Body of pancreas (tissue), 4 donors: Measurements from ENCODE around the gene ITGB1BP1.

ENCODE experiments used
- POLR2A ChIP-seq, 3 donors: fragments of 450-650 bp; IDR thresholded peaks; one replicate each; pipeline ENCODE4 v1.6.1; 2016; ENCODE audit warnings: antibody characterized with exemption in 3 of 3, mild to moderate bottlenecking in 2 of 3
- TF ChIP-seq, protein P1 (sequence below), 7 experiments: fragments of 450-650 bp in 4 of 7; fragments of 200-600 bp in 3 of 7; sonication (generic) in 3 of 7; IDR thresholded peaks; one replicate each; pipeline ENCODE4 v1.5.1; 2016 to 2019; ENCODE audit warnings: antibody characterized with exemption in 7 of 7

DNA sequence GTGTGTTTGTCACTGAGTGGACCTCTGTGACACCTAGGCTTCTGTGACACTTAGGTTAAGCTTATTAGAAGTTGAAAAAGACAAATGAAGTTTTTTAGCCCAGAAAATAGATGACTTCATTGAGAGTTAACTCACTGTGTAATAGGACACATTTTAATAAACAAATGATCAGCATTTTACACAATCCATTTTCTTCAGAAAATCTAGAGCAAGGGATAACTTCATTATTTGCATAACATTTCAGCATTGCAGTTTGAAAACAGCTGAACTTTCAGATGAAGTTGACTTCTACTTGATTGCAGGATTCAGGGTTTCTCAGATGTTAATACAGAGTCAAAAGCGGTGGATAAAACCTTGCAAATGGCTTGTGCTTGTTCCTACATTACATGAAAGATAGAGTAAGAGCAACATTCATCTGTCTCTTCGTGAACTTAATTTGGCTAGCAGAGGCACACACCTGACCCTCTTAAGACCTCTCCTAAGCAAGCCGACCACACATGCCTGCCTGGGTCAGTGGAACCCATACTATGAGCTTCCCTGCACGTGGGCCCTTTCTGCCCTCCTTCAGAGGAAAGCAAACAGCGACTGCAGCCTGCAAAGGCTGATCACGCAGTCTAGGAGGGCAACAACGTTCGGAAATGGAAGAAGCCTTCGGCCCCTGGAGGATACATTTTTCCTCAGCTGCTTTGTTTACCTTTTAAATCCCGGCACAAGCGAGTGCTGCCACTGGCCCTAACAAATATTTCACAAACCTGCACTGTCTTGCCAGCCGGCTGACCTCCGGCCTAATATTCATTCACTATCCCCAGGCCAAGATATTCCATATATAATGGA lies 16.6 kb downstream of the ITGB1BP1 start:
- TF ChIP-seq, protein P1, sequence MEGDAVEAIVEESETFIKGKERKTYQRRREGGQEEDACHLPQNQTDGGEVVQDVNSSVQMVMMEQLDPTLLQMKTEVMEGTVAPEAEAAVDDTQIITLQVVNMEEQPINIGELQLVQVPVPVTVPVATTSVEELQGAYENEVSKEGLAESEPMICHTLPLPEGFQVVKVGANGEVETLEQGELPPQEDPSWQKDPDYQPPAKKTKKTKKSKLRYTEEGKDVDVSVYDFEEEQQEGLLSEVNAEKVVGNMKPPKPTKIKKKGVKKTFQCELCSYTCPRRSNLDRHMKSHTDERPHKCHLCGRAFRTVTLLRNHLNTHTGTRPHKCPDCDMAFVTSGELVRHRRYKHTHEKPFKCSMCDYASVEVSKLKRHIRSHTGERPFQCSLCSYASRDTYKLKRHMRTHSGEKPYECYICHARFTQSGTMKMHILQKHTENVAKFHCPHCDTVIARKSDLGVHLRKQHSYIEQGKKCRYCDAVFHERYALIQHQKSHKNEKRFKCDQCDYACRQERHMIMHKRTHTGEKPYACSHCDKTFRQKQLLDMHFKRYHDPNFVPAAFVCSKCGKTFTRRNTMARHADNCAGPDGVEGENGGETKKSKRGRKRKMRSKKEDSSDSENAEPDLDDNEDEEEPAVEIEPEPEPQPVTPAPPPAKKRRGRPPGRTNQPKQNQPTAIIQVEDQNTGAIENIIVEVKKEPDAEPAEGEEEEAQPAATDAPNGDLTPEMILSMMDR (IDR thresholded peaks at IDR 0.05) = no peak
- no peak for TF ChIP-seq POLR2A (IDR thresholded peaks at IDR 0.05)
